GM12878 (cell line): ENCODE measurements around the gene PIWIL4. TPM values are rescaled to one million over a fixed set of nuclear protein-coding genes. Genes with fewer than 3 reads are reported as not detected.

Source experiments
- ATAC-seq: fragments of 200-7000 bp; cut with Tn5 transposase; 3 replicates; pipeline ENCODE4 v1.9.1; 2020; ENCODE audit warnings: mild to moderate bottlenecking, moderate library complexity
- BruUV-seq: library from RNA; stranded (reverse); fragments of 400-500 nt; replicated peaks from 2 replicates; lab custom pipeline; 2021; lab: Mats Ljungman, UMichigan
- CTCF ChIA-PET: fragments of 300-600 bp; sonication (Branson Sonifier 250); formaldehyde crosslinking; extraction: SDS; loops from one replicate; lab custom pipeline; 2021; ENCODE audit warnings: inconsistent platforms; lab: Yijun Ruan, JAX
- POLR2A ChIA-PET: fragments of 350-600 bp; formaldehyde crosslinking; extraction: SDS; loops from one replicate; lab custom pipeline; 2021; ENCODE audit warnings: inconsistent platforms; lab: Charles Lee
- RAD21 ChIA-PET: fragments of 300-600 bp; sonication (Branson Sonifier 250); formaldehyde crosslinking; loops from one replicate; lab custom pipeline; 2023; ENCODE audit warnings: antibody characterized with exemption; ENCODE audit not compliant: unreplicated experiment; lab: Charles Lee
- SMC1A ChIA-PET: fragments of 300-600 bp; sonication (Branson Sonifier 250); formaldehyde crosslinking; loops from one replicate; lab custom pipeline; 2023; ENCODE audit not compliant: unreplicated experiment, uncharacterized antibody; lab: Charles Lee
- DNase-seq: peaks from one replicate; pipeline ENCODE4 v3.0.0-alpha.2; 2011; ENCODE audit warnings: low read depth, low spot score
- FAIRE-seq: peaks from 3 replicates; lab custom pipeline; 2011; peaks lifted over from hg19 to GRCh38; lab: Jason Lieb, UNC
- H2AFZ ChIP-seq: 2 replicates; pipeline ENCODE4 v1.6.0; 2011; ENCODE audit warnings: low read depth, low read length, control low read depth; ENCODE audit not compliant: control insufficient read depth
- H3K27ac ChIP-seq: 2 replicates; pipeline ENCODE4 v1.5.1; 2011; ENCODE audit warnings: control low read depth; ENCODE audit not compliant: control insufficient read depth, insufficient read depth
- H3K27me3 ChIP-seq, 2 experiments: replicated peaks in 1 of 2; 2 replicates each; pipeline versions ENCODE4 v1.6.0 to v1.6.1; 2011; ENCODE audit warnings: low read length in 1 of 2; ENCODE audit not compliant: control insufficient read depth in 2 of 2, insufficient read depth in 2 of 2
- H3K36me3 ChIP-seq, 2 experiments: 2 replicates each; pipeline ENCODE4 v1.5.1; 2011; ENCODE audit warnings: low read length in 1 of 2; ENCODE audit not compliant: control insufficient read depth in 2 of 2, insufficient read depth in 2 of 2
- H3K4me1 ChIP-seq: 2 replicates; pipeline ENCODE4 v1.6.1; 2011; ENCODE audit warnings: mild to moderate bottlenecking, low read length, moderate library complexity, mixed read lengths; ENCODE audit not compliant: control insufficient read depth, insufficient read depth
- H3K4me2 ChIP-seq: 2 replicates; pipeline ENCODE4 v1.6.0; 2011; ENCODE audit warnings: control low read depth; ENCODE audit not compliant: control insufficient read depth, insufficient read depth
- H3K4me3 ChIP-seq: fragments of 200-600 bp; sonication (generic); 2 replicates; pipeline ENCODE4 v1.5.1; 2016
- H3K79me2 ChIP-seq: 2 replicates; pipeline ENCODE4 v1.6.0; 2011; ENCODE audit warnings: low read length; ENCODE audit not compliant: control insufficient read depth, insufficient read depth
- H3K9ac ChIP-seq: 2 replicates; pipeline ENCODE4 v1.8.0; 2011; ENCODE audit warnings: low read length, control low read depth, mixed read lengths; ENCODE audit not compliant: control insufficient read depth, insufficient read depth
- H3K9me3 ChIP-seq: replicated peaks from 3 replicates; pipeline ENCODE4 v1.5.1; 2011; ENCODE audit warnings: mild to moderate bottlenecking, low read length; ENCODE audit not compliant: control insufficient read depth, insufficient read depth
- H4K20me1 ChIP-seq: 2 replicates; pipeline ENCODE4 v1.6.0; 2011; ENCODE audit not compliant: control insufficient read depth, insufficient read depth
- ATF7 ChIP-seq: fragments of 450-650 bp; IDR thresholded peaks from 2 replicates; pipeline ENCODE4 v1.6.1; 2016; ENCODE audit warnings: low read depth, mild to moderate bottlenecking
- CEBPB ChIP-seq, 2 experiments: fragments of 150-350 bp in 1 of 2; IDR thresholded peaks; 2 replicates each; pipeline ENCODE4 v1.6.1; 2012 to 2014; ENCODE audit warnings: low read depth in 2 of 2, low read length in 2 of 2, borderline replicate concordance in 1 of 2, inconsistent platforms in 1 of 2
- CREM ChIP-seq: IDR thresholded peaks from 2 replicates; pipeline ENCODE4 v1.6.1; 2014; ENCODE audit warnings: antibody characterized with exemption, low read depth
- EZH2 ChIP-seq: IDR thresholded peaks from 2 replicates; pipeline ENCODE4 v1.6.1; 2012; ENCODE audit warnings: low read depth, mild to moderate bottlenecking, control low read depth, inconsistent platforms, low read length, borderline replicate concordance; ENCODE audit not compliant: control insufficient read depth
- GATAD2B ChIP-seq: fragments of 450-650 bp; conservative IDR thresholded peaks from 2 replicates; pipeline ENCODE4 v1.6.1; 2017; ENCODE audit warnings: low read depth, mild to moderate bottlenecking, moderate library complexity
- HDAC2 ChIP-seq: fragments of 200-600 bp; sonication (generic); IDR thresholded peaks from 2 replicates; pipeline ENCODE4 v1.6.1; 2017
- HDGF ChIP-seq: fragments of 450-650 bp; IDR thresholded peaks from 2 replicates; pipeline ENCODE4 v1.6.1; 2016; ENCODE audit warnings: antibody characterized with exemption
- NRF1 ChIP-seq: conservative IDR thresholded peaks from 2 replicates; pipeline ENCODE4 v1.6.1; 2011; ENCODE audit warnings: mild to moderate bottlenecking, low read depth, low read length, improper control_type of control experiment
- RAD51 ChIP-seq: fragments of 450-650 bp; IDR thresholded peaks from 2 replicates; pipeline ENCODE4 v1.6.1; 2016; ENCODE audit warnings: moderate library complexity, mild to moderate bottlenecking, inconsistent platforms
- RCOR1 ChIP-seq: conservative IDR thresholded peaks from 2 replicates; pipeline ENCODE4 v1.6.1; 2012; ENCODE audit warnings: low read depth, low read length, improper control_type of control experiment
- SP1 ChIP-seq: IDR thresholded peaks from one replicate; pipeline ENCODE4 v1.6.1; 2011; ENCODE audit warnings: low read depth, low read length
- SRF ChIP-seq, 2 experiments: IDR thresholded peaks; 2 replicates each; pipeline ENCODE4 v1.6.1; 2011; ENCODE audit warnings: low read depth in 2 of 2, low read length in 2 of 2, mild to moderate bottlenecking in 1 of 2, moderate library complexity in 1 of 2
- STAT1 ChIP-seq: fragments of 450-650 bp; conservative IDR thresholded peaks from 2 replicates; pipeline ENCODE4 v1.6.1; 2014; ENCODE audit warnings: antibody characterized with exemption, mild to moderate bottlenecking
- WGBS: methylation state at CpG from one replicate; pipeline ENCODE4 v1.1.6; 2016; ENCODE audit warnings: low lambda C conversion rate; ENCODE audit not compliant: insufficient replicate concordance, insufficient coverage; ENCODE audit errors: missing lambda C conversion rate; 5-methylcytosine and 5-hydroxymethylcytosine counted together
- in situ Hi-C: fragments of 300-500 bp; cut with MboI; formaldehyde crosslinking; loops from 9 replicates; pipeline ENCODE4 v1.14.3; 2018; ENCODE audit warnings: mixed read lengths
- intact Hi-C: fragments of 100-400 bp; cut with micrococcal nuclease; formaldehyde crosslinking; loops from one replicate; pipeline ENCODE4 v1.14.2; 2022; ENCODE audit not compliant: unreplicated experiment
- polyA plus RNA-seq, 11 experiments: library from polyadenylated mRNA; depleted of rRNA in 4 of 11; unstranded in 6 of 11; stranded (reverse) in 5 of 11; fragments of >200 nt; fragmentation: Nextera tagmentation in 4 of 11; fragmentation: Illumina TruSeq in 1 of 11; extraction: Ambion mirVana in 4 of 11; extraction: Trizol in 1 of 11; gene quantifications; 1 replicate in 1 of 11; 2 replicates in 10 of 11; pipeline versions ENCODE4 v1.2.1 to v1.2.3, GENCODE V29; 2011 to 2016; ENCODE audit warnings: inconsistent platforms in 2 of 11, missing spikeins in 2 of 11, low read depth in 1 of 11
- total RNA-seq, 4 experiments: library from RNA; depleted of rRNA in 3 of 4; stranded (reverse); fragments of >200 nt in 3 of 4; fragmentation: Illumina TruSeq in 1 of 4; extraction: Trizol in 1 of 4; gene quantifications; 2 replicates each; pipeline versions ENCODE4 v1.2.1 to v1.2.3, GENCODE V29; 2013 to 2021
- TF ChIP-seq, protein P1 (sequence below): fragments of 450-650 bp; formaldehyde crosslinking; IDR thresholded peaks from 2 replicates; pipeline ENCODE4 v1.4.0; 2022; ENCODE audit warnings: mild to moderate bottlenecking, moderate library complexity
- TF ChIP-seq, protein P2 (sequence below): fragments of 150-350 bp; IDR thresholded peaks from 2 replicates; pipeline ENCODE4 v1.6.1; 2014; ENCODE audit warnings: mild to moderate bottlenecking, low read depth, low read length
- TF ChIP-seq, protein P3 (sequence below): IDR thresholded peaks from 2 replicates; pipeline ENCODE4 v1.6.1; 2011; ENCODE audit warnings: low read depth, low read length, improper control_type of control experiment, borderline replicate concordance
- TF ChIP-seq, protein P4 (sequence below): IDR thresholded peaks from 2 replicates; pipeline ENCODE4 v1.6.1; 2012; ENCODE audit warnings: low read length, inconsistent platforms
- TF ChIP-seq, protein P5 (sequence below): IDR thresholded peaks from 2 replicates; pipeline ENCODE4 v1.6.1; 2011; ENCODE audit warnings: borderline replicate concordance, low read depth, mild to moderate bottlenecking, moderate library complexity, mixed read lengths, low read length; ENCODE audit not compliant: insufficient read depth; ENCODE audit errors: extremely low read length

PIWIL4 gene
- total and polyA plus RNA-seq, 10 of the 15 experiments (the other 5 are each of a cell fraction or from before 2014, with no cell fraction given), result 0.23 to 13.3 (median 0.47) TPM

DNA sequence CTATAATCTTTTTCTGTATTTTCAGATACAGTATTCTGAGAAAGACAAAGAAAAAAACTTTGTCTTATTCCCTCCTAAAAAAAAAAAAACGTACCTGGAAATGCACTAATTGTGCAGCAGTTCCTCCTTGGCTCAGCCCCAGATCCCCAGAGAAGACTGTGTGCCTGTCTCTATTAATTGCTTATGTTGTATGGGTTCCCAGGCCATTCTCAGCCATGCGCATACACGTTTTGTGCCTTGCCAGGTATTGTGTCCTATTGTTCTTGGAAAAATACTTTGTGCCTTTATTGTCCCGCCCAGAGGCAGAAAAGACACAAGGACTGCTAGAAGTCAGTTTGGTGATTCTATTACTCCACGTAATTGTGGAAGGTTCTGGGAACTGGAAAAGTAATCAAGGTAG lies 91.2 kb downstream of the PIWIL4 start:
- ChIA-PET RAD21 (no interaction called here), SMC1A (interaction anchor here (0.7 kb wide), 1 partner anchor 17 kb away, joined by 3 read pairs; no protein-coding TSS in a partner anchor), POLR2A (no interaction called here), CTCF (no interaction called here)
- BruUV-seq, result no TSS peak
- no peak for FAIRE-seq
- no peaks in the 10 kb centered on the region; the same call in 2 of the 3 replicates for H3K9me3 ChIP-seq
- no peaks in the 10 kb centered on the region for H3K4me1 ChIP-seq
- H3K36me3 ChIP-seq, result no peaks in the 10 kb centered on the region
- WGBS, result 27% methylated on average over 5 of the region's 5 CpGs
- H3K27ac ChIP-seq, result no peak overlapping the region
- no peak for ATAC-seq
- intact Hi-C loops (no loop called here), in situ Hi-C loops (no loop called here)
- no peak overlapping the region for H3K9ac ChIP-seq
- no peaks in the 10 kb centered on the region for H3K79me2 ChIP-seq
- H3K4me2 ChIP-seq, result no peak overlapping the region
- no peak for DNase-seq
- H3K4me3 ChIP-seq, result no peak overlapping the region
- no peaks in the 10 kb centered on the region; a peak in 1 of 4 replicates for H3K27me3 ChIP-seq
- no peaks in the 10 kb centered on the region for H4K20me1 ChIP-seq
- H2AFZ ChIP-seq, result no peak overlapping the region
- no peak for TF ChIP-seq RAD51
- TF ChIP-seq ATF7, result no peak
- TF ChIP-seq, protein P1, sequence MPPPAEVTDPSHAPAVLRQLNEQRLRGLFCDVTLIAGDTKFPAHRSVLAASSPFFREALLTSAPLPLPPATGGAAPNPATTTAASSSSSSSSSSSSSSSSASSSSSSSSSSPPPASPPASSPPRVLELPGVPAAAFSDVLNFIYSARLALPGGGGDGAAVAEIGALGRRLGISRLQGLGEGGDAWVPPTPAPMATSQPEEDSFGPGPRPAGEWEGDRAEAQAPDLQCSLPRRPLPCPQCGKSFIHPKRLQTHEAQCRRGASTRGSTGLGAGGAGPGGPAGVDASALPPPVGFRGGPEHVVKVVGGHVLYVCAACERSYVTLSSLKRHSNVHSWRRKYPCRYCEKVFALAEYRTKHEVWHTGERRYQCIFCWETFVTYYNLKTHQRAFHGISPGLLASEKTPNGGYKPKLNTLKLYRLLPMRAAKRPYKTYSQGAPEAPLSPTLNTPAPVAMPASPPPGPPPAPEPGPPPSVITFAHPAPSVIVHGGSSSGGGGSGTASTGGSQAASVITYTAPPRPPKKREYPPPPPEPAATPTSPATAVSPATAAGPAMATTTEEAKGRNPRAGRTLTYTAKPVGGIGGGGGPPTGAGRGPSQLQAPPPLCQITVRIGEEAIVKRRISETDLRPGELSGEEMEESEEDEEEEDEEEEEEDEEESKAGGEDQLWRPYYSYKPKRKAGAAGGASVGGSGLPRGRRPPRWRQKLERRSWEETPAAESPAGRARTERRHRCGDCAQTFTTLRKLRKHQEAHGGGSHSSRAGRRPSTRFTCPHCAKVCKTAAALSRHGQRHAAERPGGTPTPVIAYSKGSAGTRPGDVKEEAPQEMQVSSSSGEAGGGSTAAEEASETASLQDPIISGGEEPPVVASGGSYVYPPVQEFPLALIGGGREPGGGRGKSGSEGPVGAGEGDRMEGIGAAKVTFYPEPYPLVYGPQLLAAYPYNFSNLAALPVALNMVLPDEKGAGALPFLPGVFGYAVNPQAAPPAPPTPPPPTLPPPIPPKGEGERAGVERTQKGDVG (CRISPR knock-in tag), result no peak
- TF ChIP-seq NRF1, result no peak
- no peak for TF ChIP-seq CEBPB (IDR thresholded peaks at IDR 0.05; ENCODE audit: borderline replicate concordance in 1 of 2, low read depth in 2 of 2, low read length in 2 of 2)
- TF ChIP-seq, protein P2, sequence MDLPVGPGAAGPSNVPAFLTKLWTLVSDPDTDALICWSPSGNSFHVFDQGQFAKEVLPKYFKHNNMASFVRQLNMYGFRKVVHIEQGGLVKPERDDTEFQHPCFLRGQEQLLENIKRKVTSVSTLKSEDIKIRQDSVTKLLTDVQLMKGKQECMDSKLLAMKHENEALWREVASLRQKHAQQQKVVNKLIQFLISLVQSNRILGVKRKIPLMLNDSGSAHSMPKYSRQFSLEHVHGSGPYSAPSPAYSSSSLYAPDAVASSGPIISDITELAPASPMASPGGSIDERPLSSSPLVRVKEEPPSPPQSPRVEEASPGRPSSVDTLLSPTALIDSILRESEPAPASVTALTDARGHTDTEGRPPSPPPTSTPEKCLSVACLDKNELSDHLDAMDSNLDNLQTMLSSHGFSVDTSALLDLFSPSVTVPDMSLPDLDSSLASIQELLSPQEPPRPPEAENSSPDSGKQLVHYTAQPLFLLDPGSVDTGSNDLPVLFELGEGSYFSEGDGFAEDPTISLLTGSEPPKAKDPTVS, result no peak
- TF ChIP-seq, protein P3, sequence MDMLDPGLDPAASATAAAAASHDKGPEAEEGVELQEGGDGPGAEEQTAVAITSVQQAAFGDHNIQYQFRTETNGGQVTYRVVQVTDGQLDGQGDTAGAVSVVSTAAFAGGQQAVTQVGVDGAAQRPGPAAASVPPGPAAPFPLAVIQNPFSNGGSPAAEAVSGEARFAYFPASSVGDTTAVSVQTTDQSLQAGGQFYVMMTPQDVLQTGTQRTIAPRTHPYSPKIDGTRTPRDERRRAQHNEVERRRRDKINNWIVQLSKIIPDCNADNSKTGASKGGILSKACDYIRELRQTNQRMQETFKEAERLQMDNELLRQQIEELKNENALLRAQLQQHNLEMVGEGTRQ, result no peak
- no peak for TF ChIP-seq HDAC2
- TF ChIP-seq SRF (IDR thresholded peaks at IDR 0.05; ENCODE audit: low read depth in 2 of 2, low read length in 2 of 2), result no peak
- no peak for TF ChIP-seq GATAD2B
- TF ChIP-seq, protein P4, sequence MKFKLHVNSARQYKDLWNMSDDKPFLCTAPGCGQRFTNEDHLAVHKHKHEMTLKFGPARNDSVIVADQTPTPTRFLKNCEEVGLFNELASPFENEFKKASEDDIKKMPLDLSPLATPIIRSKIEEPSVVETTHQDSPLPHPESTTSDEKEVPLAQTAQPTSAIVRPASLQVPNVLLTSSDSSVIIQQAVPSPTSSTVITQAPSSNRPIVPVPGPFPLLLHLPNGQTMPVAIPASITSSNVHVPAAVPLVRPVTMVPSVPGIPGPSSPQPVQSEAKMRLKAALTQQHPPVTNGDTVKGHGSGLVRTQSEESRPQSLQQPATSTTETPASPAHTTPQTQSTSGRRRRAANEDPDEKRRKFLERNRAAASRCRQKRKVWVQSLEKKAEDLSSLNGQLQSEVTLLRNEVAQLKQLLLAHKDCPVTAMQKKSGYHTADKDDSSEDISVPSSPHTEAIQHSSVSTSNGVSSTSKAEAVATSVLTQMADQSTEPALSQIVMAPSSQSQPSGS, result no peak
- no peak for TF ChIP-seq SP1
- TF ChIP-seq, protein P5, sequence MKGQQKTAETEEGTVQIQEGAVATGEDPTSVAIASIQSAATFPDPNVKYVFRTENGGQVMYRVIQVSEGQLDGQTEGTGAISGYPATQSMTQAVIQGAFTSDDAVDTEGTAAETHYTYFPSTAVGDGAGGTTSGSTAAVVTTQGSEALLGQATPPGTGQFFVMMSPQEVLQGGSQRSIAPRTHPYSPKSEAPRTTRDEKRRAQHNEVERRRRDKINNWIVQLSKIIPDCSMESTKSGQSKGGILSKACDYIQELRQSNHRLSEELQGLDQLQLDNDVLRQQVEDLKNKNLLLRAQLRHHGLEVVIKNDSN, result no peak
- TF ChIP-seq HDGF, result no peak
- TF ChIP-seq RCOR1, result no peak
- no peak for TF ChIP-seq CREM
- TF ChIP-seq STAT1, result no peak
- no peak for TF ChIP-seq EZH2
